Measurements from ENCODE around the gene HS6ST1.

DNA sequence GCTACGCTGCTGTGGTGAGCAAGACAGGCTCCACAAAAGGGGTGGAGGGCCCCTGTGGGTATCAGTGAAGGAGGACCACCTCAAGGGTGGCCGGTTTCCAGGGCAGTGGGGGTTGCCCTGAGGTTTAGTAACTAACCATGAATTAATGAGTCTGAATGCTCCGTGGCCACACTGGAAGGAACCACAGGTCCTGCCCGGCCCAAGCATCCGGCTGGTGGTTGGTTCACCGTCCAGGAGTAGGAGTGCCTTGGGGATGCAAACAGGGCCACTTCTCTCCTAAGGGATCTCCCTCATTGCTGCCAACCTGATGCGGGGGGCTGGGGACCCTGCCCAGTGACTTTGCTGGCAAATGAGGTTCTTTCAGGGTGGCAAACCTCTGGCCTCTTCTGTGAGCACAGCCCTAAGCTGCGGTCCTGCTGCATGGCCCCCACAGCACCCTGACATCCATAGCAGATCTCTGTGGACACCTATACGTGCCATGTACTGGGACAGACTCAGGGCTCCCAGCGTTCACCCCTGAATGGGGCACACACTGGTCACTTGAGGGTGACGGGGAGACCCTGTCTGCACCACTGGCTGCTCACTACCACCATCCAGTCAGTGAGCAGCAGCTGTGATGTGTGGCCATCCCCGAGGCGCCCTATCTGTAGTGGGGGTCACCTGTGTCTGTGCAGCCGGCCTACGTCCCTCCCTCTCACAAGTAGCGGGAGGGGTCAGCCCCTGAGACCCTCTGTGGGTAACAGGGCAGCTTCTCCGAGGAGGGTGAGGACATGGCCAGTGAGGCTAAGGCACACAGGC, 41.6 kb downstream of the HS6ST1 start:
- TF ChIP-seq, protein P1, sequence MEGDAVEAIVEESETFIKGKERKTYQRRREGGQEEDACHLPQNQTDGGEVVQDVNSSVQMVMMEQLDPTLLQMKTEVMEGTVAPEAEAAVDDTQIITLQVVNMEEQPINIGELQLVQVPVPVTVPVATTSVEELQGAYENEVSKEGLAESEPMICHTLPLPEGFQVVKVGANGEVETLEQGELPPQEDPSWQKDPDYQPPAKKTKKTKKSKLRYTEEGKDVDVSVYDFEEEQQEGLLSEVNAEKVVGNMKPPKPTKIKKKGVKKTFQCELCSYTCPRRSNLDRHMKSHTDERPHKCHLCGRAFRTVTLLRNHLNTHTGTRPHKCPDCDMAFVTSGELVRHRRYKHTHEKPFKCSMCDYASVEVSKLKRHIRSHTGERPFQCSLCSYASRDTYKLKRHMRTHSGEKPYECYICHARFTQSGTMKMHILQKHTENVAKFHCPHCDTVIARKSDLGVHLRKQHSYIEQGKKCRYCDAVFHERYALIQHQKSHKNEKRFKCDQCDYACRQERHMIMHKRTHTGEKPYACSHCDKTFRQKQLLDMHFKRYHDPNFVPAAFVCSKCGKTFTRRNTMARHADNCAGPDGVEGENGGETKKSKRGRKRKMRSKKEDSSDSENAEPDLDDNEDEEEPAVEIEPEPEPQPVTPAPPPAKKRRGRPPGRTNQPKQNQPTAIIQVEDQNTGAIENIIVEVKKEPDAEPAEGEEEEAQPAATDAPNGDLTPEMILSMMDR (conservative IDR thresholded peaks at IDR 0.05; ENCODE audit: low read length) = no peak
- no peak for TF ChIP-seq EZH2phosphoT487 (IDR thresholded peaks at IDR 0.05; ENCODE audit: borderline replicate concordance, low read depth, low read length)
